Body of pancreas (tissue), 4 donors: ENCODE results near the gene ZNF385D.

Source experiments
- CTCF ChIP-seq, 7 experiments: fragments of 450-650 bp in 4 of 7; fragments of 200-600 bp in 3 of 7; sonication (generic) in 3 of 7; IDR thresholded peaks; one replicate each; pipeline ENCODE4 v1.5.1; 2016 to 2019; ENCODE audit warnings: antibody characterized with exemption in 7 of 7
- POLR2A ChIP-seq, 3 donors: fragments of 450-650 bp; IDR thresholded peaks; one replicate each; pipeline ENCODE4 v1.6.1; 2016; ENCODE audit warnings: antibody characterized with exemption in 3 of 3, mild to moderate bottlenecking in 2 of 3

- no peak for TF ChIP-seq CTCF (IDR thresholded peaks at IDR 0.05)
- no peak for TF ChIP-seq POLR2A (IDR thresholded peaks at IDR 0.05)
Observed at GRCh38 chr3:21449738-21450137, 301.3 kb downstream of the ZNF385D start.
